Measurements from ENCODE around the gene SEMA6A.

Gene SEMA6A

DNA sequence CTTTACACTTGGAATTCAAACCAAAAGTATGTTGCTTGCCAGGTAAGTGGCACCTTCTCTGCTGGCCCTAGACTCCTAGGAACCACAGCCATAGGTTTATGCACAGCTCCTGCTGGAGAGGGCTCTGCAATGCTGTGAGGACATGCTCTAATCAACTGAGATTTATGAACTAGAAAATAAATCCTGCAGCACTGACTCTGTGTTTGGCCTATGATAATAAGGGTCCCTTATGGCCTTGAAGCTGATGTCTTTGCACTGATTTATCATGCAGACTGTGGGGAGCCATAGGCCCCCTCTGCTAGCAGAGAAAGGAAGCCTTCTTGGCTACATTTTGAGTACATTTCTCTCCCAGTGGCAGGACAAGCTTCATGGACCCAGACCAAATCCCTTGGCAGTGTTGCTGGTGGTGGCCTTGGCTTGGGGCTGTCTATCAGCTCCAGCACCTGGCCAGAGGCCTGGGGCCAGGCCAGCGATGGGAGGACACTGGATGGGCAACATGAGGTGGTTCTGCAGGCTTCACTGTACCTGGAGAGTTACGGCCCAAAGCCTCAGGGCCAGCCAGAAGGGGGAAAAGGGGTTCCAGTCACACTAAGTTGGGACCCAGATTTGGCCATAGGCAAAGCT lies 178.0 kb downstream of the SEMA6A start:
- no peak for FAIRE-seq

- no peak for FAIRE-seq
These were observed 178.9 kb downstream of the SEMA6A start for GRCh38 chr5:116395631-116396203.

GRCh38 chr5:116395226-116395625 lies 179.4 kb downstream of the SEMA6A start:
- FAIRE-seq: no peak

- FAIRE-seq: no peak
These were observed 180.3 kb downstream of the SEMA6A start for GRCh38 chr5:116394186-116394867.
